ENCODE results near the gene MVB12A.
A peak's percentile ranks its signal among the peaks of the same experiment; 100 is the strongest.

MVB12A gene

GRCh38 chr19:17419621-17420474, at the start of gene MVB12A:
TSS of gene MVB12A (plus strand) at chr19:17420047. CDS start at chr19:17420136, 89 bp downstream.
- DNase-seq = peak; percentile 91 to 95

GRCh38 chr19:17376935-17377600, 42.8 kb upstream of the MVB12A start, which contains the start of gene PLVAP:
TSS of gene PLVAP (minus strand) at chr19:17377342. CDS start at chr19:17377288, 54 bp downstream.
- no peak for DNase-seq

DNA sequence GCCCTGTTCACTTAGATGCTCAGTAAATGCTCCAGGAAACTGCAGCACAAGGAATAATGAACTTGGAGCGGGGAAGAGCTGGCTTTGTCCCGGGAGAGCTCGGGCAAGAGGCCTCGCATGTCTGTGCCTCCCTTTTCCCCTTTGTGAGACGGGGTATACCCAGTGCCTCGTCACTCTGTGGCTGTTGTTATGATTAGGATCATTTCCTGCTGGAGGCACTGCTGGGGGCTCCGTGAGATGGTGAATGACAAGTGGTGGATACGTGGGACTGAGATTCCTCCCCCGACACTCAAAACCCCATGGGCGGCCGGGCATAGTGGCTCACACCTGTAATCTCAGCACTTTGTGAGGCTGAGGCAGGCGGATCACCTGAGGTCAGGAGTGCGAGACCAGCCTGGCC, 41.6 kb upstream of the MVB12A start:
- DNase-seq = no peak

DNA sequence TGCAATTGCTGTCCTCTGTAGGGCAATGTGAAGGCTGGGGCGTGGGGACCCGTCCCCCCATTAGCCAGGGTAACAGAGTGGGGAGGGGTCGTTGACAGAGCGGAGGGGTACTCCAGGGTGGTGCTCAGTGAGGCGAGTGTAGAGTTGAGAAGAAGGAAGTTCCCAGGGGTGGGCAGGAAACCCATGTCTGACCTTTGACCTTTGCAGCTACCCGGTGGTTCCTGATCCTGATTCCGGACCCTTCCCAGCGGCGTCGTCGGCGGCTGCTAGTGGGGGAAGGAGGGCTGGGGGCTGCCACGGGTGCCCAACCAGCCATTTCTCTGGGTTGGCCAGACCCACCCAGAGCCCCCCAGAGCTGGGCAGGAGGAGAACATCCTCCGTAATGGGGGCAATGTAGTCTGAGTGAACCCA, 40.6 kb upstream of the MVB12A start:
- DNase-seq = no peak

GRCh38 chr19:17380426-17381138, 39.3 kb upstream of the MVB12A start:
- no peak for DNase-seq

GRCh38 chr19:17385878-17386611, 33.8 kb upstream of the MVB12A start:
- peak; percentile 1 to 28 for DNase-seq

GRCh38 chr19:17389288-17389687, 30.6 kb upstream of the MVB12A start:
- no peak for DNase-seq

GRCh38 chr19:17389957-17390664, 29.7 kb upstream of the MVB12A start:
- no peak for DNase-seq

- peak; percentile 81 to 88 for DNase-seq
Measured at GRCh38 chr19:17390665-17391370, 29.0 kb upstream of the MVB12A start.

DNA sequence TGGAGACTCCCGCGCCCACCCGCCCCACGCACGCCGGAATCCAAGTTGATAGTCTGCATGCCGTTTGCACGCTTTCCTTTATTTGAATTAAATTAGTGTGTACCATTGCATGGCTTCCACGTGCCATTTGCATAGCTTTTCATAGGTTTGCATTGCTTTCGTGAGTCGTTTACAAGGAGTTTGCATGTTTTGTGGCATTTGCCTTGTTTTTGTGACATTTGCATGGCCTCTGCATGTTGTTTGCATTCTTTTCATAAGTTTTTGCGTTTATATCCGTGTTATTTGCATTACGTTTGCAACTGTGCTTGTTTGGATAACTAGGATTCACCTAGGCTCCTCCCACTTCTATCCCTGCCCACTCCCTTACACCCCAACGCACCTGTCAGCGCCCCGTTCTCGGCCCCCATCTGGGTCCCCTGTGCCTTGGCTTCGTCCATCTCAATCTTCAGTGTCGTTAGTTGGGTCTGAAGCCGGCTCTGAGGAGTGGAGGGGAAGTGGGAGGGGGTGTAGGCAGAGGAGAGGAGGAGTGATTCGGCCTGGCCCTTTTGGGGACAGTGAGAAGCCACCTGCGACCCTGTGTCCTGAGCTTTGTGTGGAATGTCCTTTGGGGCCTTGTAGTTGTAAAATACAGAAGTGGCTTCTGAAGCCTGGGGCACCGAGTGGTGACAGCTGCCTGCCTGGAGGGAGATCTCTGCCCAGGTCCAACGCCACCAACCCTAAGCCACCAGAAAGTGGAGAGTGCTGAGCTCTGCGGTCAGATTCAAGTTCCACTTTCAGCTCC, 28.3 kb upstream of the MVB12A start:
- no peak for DNase-seq

GRCh38 chr19:17393002-17393401, 26.8 kb upstream of the MVB12A start:
- DNase-seq = no peak

GRCh38 chr19:17393914-17394313, 25.9 kb upstream of the MVB12A start, which contains the start of gene CCDC194:
TSS of gene CCDC194 (minus strand) at chr19:17394196. CDS start at chr19:17394158, 38 bp downstream.
- no peak for DNase-seq

GRCh38 chr19:17394891-17395415, 24.9 kb upstream of the MVB12A start:
- DNase-seq = no peak

GRCh38 chr19:17398902-17399527, 20.8 kb upstream of the MVB12A start:
- no peak for DNase-seq

GRCh38 chr19:17401628-17402027, 18.2 kb upstream of the MVB12A start:
- DNase-seq = no peak

DNA sequence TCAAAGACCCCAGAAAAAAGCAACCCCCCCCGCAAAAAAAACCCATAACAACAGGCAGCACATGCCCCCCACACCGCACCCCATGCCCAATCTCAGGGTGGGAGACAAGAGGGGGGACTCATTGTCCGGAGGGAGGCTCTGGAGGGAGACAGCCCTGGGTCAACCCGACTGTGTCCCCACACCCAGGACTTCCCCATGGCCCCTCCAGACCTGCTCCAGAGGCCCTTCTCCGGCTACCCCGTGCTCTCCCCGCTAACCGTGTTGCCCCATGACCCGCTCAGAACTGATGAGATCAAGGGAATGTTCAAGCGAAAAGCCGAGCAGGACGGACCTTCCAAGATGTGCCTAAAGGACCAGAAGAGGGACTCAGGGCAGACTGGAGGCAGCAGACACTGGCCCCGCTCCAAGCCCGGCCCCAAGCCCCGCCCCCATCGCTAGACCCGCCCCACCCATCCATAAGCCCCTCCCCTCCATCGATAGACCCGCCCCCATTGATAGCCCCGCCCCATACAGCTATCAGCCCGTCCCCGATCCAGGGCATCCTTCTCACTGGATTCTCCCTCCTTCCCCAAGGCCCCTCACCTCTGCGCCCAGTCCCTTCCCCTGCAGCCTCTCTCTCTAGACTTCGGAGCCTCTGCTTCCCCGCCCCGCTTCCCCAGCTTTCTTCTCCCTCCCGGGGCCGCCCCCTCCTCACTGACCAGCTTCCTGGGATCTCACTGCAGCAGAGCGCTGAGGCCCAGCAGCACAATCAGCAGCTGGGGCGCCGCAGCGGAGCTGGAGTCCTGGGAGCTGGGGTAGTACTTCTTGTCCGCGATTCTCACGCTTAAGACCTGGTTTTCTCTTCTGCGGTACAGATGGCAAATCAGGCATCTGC, 16.6 kb upstream of the MVB12A start:
- no peak for DNase-seq

- DNase-seq = no peak
Measured at GRCh38 chr19:17404015-17404414, 15.8 kb upstream of the MVB12A start.

GRCh38 chr19:17404621-17405249, 15.1 kb upstream of the MVB12A start:
- no peak for DNase-seq
